ENCODE measurements around the gene PFN1. TPM values are rescaled to one million over a fixed set of nuclear protein-coding genes. Genes with fewer than 3 reads are reported as not detected.
"Not testable (repeated sequence)": the region's sequence is repeated elsewhere in the genome, so short reads cannot be mapped to it uniquely, and the experiment has no call there.

PFN1 gene
- total RNA-seq, 1 donor from 2014 or later, result 182 TPM

DNA sequence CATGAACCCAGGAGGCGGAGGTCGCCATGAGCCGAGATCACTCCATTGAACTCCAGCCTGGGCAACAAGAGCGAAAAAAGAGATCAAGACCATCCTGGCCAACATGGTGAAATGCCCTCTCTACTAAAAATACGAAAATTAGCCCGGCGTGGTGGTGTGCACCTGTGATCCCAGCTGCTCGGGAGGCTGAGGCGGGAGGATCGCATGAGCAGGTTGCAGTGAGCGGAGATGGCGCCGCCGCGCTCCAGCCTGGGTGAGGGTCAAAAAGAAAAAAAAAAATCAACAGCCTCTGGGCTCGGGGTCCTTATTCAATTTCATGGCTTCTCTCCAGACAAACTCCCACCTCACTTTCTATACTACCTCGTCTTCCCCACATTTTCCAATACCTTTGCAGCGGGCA is 19.4 kb downstream of the PFN1 start:
- Histone ChIP-seq H3K27me3 (ENCODE audit: low read depth) (no peaks in the 10 kb centered on the region), H3K9me3 (replicated peaks) (no peaks in the 10 kb centered on the region), H3K4me1 (peaks cover under 1% of the 10 kb centered on the region), H3K36me3 (no peaks in the 10 kb centered on the region), H3K4me3 (no peak overlapping the region), H3K27ac (replicated peaks) (no peak overlapping the region)
- DNase-seq, result no peak
- TF ChIP-seq CTCF (IDR thresholded peaks at IDR 0.05; ENCODE audit: borderline replicate concordance), result no peak
- intact Hi-C loops (cut with micrococcal nuclease), result no loop called here

DNA sequence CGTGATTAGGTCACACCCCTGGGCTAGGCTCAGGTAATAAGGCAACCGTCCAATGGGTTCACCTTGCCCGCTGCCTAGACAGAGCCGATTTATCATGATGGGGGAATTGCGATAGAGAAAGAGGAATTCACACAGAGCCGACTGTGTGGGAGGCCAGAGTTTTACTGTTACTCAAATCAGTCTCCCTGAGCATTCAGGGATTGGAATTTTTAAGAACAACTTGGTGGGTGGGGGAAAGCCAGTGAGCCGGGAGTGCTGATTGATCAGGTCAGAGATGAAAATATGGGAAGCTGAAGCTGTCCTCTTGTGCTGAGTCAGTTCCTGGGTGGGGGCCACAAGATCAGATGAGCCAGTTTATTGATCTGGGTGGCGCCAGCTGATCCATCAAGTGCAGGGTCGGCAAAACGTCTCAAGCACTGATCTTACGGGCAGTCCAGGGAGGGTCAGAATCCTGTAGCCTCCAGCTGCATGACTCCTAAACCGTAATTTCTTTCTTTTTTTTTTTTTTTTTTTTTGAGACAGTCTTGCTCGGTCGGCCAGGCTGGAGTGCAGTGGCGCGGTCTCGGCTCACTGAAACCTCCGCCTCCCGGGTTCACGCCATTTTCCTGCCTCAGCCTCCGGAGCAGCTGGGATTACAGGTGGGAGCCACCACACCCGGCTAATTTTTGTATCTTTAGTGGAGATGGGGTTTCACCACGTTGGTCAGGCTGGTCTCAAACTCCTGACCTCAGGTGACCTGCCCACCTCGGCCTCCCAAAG is 21.6 kb downstream of the PFN1 start:
- H3K27me3 ChIP-seq (ENCODE audit: low read depth); H3K4me1 ChIP-seq; H3K27ac ChIP-seq (replicated peaks); H3K4me3 ChIP-seq; intact Hi-C loops (cut with micrococcal nuclease); DNase-seq; H3K36me3 ChIP-seq; H3K9me3 ChIP-seq (replicated peaks): not testable (repeated sequence)

DNA sequence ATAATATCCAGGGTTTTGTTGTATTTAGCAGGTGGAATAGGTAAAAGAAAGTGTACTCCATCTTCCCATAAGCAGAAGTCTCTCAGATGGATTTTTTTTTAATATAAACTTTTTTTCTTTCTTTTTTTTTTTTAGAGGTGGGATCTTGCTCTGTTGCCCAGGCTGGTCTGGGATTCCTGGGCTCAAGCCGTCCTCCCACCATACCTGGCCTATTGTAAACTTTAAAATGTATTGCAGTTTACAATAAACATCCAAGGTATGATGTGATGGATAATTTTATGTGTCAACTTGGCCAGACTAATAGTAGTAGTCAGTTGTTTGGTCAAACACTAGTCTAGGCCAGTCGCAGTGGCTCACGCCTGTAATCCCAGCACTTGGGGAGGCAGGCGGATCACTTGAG is 27.0 kb downstream of the PFN1 start:
- no peaks in the 10 kb centered on the region for H3K36me3 ChIP-seq
- no peaks in the 10 kb centered on the region for H3K27me3 ChIP-seq (ENCODE audit: low read depth)
- H3K9me3 ChIP-seq (replicated peaks), result no peaks in the 10 kb centered on the region
- no peak for DNase-seq
- no peak for TF ChIP-seq CTCF (IDR thresholded peaks at IDR 0.05; ENCODE audit: borderline replicate concordance)
- H3K4me3 ChIP-seq, result no peak overlapping the region
- intact Hi-C loops (cut with micrococcal nuclease), result no loop called here
- H3K4me1 ChIP-seq, result no peaks in the 10 kb centered on the region
- H3K27ac ChIP-seq (replicated peaks), result no peak overlapping the region

- TF ChIP-seq CTCF (IDR thresholded peaks at IDR 0.05; ENCODE audit: borderline replicate concordance), result no peak
- DNase-seq, result no peak
- Histone ChIP-seq H3K36me3 (no peaks in the 10 kb centered on the region), H3K27me3 (ENCODE audit: low read depth) (no peaks in the 10 kb centered on the region), H3K9me3 (replicated peaks) (no peaks in the 10 kb centered on the region), H3K4me1 (no peaks in the 10 kb centered on the region), H3K27ac (replicated peaks) (no peak overlapping the region), H3K4me3 (no peak overlapping the region)
- intact Hi-C loops (cut with micrococcal nuclease), result no loop called here
Observed at GRCh38 chr17:4920351-4921048, 27.8 kb downstream of the PFN1 start.

DNA sequence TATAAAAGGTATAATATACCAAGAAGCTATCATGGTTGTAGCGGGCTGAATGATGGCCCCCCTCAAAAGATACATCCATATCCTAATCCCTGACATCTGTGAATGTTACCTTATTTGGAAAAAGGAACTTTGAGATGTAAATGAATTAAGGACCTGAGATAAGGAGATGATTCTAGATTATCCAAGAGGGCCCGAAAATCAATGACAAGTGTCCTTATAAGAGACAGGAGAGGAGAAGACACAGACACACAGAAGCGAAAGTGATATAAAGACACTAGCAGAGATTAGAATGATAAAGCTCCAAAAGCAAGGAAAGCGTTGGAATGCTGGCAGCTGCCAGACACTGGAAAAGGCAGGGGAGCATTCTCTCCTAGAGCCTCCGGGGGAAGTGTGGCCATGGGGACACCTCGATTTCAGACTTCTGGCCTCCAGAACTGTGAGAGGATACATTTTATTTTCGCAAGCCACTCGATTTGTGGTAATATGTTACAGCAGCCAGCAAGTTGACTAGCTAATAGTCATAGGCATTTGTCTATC is 28.8 kb downstream of the PFN1 start:
- DNase-seq, result no peak
- intact Hi-C loops (cut with micrococcal nuclease), result no loop called here

DNA sequence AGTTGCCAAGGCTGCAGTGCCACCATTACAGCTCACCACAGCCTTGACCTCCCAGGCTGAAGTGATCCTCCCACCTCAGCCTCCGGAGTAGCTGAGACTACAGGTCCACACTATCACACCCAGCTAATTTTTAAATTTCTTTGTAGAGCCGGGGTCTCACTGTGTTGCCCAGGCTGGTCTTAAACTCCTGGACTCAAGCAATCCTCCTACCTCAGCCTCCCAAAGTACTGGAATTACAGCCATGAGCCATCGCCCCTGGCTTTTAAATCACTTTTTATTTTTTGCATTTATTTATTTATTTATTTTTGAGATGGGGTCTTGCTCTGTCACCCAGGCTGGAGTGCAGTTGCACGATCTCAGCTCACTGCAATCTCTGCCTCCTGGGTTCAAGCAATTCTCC is 33.8 kb downstream of the PFN1 start:
- H3K36me3 ChIP-seq; H3K27me3 ChIP-seq (ENCODE audit: low read depth); DNase-seq; H3K27ac ChIP-seq (replicated peaks); H3K4me3 ChIP-seq; H3K9me3 ChIP-seq (replicated peaks); intact Hi-C loops (cut with micrococcal nuclease); H3K4me1 ChIP-seq: not testable (repeated sequence)

More for the DNA sequence above, 28.8 kb downstream of the PFN1 start:
- TF ChIP-seq CTCF (IDR thresholded peaks at IDR 0.05; ENCODE audit: borderline replicate concordance), result no peak
- Histone ChIP-seq H3K27ac (replicated peaks) (no peak overlapping the region), H3K4me1 (no peaks in the 10 kb centered on the region), H3K36me3 (no peaks in the 10 kb centered on the region), H3K9me3 (replicated peaks) (no peaks in the 10 kb centered on the region), H3K4me3 (no peak overlapping the region), H3K27me3 (ENCODE audit: low read depth) (no peaks in the 10 kb centered on the region)
